Testis (tissue), 2 donors: ENCODE data around the gene TLE6.

Experiments
- CTCF ChIP-seq, 3 experiments: fragments of 450-650 bp in 2 of 3; fragments of 200-600 bp in 1 of 3; sonication (generic) in 1 of 3; IDR thresholded peaks; one replicate each; pipeline ENCODE4 v1.5.1; 2016 to 2019; ENCODE audit warnings: antibody characterized with exemption in 3 of 3, mild to moderate bottlenecking in 2 of 3, moderate library complexity in 1 of 3
- POLR2A ChIP-seq: fragments of 450-650 bp; IDR thresholded peaks from one replicate; pipeline ENCODE4 v1.6.1; 2017; ENCODE audit warnings: antibody characterized with exemption, mild to moderate bottlenecking, moderate library complexity

- no peak for TF ChIP-seq CTCF (IDR thresholded peaks at IDR 0.05)
- no peak for TF ChIP-seq POLR2A
Measured at GRCh38 chr19:3019211-3019854, 42.0 kb downstream of the TLE6 start.
